HAP-1 (cell line): ENCODE data around the gene CDC7.
A peak's percentile ranks its signal among the peaks of the same experiment; 100 is the strongest.
"Not testable (repeated sequence)": the region's sequence is repeated elsewhere in the genome, so short reads cannot be mapped to it uniquely, and the experiment has no call there.

Experiments
- DNase-seq, 2 experiments: peaks; one replicate each; pipeline ENCODE4 v3.0.0-alpha.2; 2016 to 2020; ENCODE audit warnings: low spot score in 2 of 2
- H3K27me3 ChIP-seq: fragments of 250-450 bp; sonication (Bioruptor Pico); 2 replicates; pipeline ENCODE4 v1.5.1; 2020; ENCODE audit warnings: low read depth, mild to moderate bottlenecking, moderate library complexity
- H3K36me3 ChIP-seq: fragments of 250-450 bp; sonication (Bioruptor Pico); replicated peaks from 2 replicates; pipeline ENCODE4 v1.5.1; 2020; ENCODE audit warnings: mild to moderate bottlenecking
- H3K4me1 ChIP-seq: fragments of 250-450 bp; sonication (Bioruptor Pico); 2 replicates; pipeline ENCODE4 v1.5.1; 2020; ENCODE audit warnings: mild to moderate bottlenecking
- H3K4me3 ChIP-seq: fragments of 250-450 bp; sonication (Bioruptor Pico); 2 replicates; pipeline ENCODE4 v1.5.1; 2020; ENCODE audit warnings: mild to moderate bottlenecking, moderate library complexity
- H3K9me3 ChIP-seq: fragments of 250-450 bp; sonication (Bioruptor Pico); 2 replicates; pipeline ENCODE4 v1.5.1; 2020; ENCODE audit warnings: mild to moderate bottlenecking, moderate library complexity
- in situ Hi-C: fragments of 300-500 bp; cut with MboI; formaldehyde crosslinking; loops from 3 replicates; pipeline ENCODE4 v1.14.3; 2020; ENCODE audit warnings: low sequenced_read_pairs, inconsistent platforms, mixed read lengths

CDC7 gene

DNA sequence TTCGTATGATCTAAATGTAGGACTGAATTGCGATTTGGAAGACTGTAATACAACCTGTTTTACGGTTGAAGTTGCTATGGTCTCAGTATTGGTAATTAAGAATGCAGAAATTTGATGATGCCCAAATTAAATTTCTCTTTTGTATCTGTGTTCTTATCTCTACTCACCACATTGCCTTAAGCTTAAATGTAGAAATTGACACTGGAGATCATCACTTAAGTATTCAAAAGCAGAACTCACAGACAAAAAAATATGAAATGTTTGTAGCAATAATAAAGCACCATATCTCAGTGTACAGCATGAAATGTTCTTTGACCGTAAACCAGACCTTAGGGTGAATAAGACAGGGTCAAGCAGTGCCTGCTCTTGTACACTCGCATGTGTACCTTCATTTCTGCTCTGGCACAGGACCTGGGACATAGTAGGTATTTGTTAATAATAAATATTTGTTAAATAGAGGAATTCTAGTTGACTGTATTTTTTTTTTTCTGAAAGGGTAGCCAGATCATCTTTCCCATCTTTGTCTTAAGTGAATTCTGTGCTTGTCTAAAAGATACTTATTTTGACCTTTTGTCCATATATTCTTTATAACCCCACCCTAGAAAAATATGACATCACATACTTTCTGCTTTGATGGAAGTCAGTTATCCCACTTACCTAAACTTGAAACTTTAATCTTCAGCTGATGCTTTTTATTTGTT lies 1.5 kb downstream of the CDC7 start:
- Histone ChIP-seq H3K27me3 (no peaks in the 10 kb centered on the region), H3K9me3 (no peaks in the 10 kb centered on the region; the same call in 1 of the 2 replicates), H3K36me3 (peaks cover 6% of the 10 kb centered on the region), H3K4me3 (peak overlapping the region; percentile 60), H3K4me1 (peaks cover 34% of the 10 kb centered on the region)
- in situ Hi-C loops, result loop anchor here (25.0 kb wide), 1 partner anchor 785 kb away; the partner anchor contains the start of genes GLMN and RPAP2
- DNase-seq, result no peak

DNA sequence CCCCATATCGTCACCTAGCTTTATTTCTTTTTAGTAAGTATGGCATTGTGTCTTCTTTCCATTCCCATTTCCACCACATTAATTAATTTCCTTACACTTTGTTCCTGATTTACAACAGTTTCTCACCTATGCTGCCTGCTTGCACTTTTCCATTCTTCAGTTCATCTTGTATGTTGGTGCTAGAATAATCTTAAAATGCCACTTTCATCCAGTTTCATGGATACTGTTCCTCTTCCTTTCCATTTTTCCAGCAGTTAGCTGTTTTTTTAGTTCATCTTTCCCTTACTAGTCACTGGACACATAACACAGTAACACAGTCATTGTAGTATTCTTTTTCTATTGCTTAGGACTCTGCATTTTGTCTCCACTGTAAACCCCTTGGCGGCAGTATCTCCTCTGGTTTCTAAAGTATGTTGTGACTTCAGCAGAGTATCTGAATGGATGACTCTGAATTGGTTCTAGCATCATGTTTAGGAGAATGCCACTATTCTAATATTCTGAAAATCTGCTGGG lies 2.1 kb downstream of the CDC7 start:
- Histone ChIP-seq H3K4me3 (peak overlapping the region; percentile 60), H3K9me3 (no peaks in the 10 kb centered on the region; the same call in 1 of the 2 replicates), H3K36me3 (peaks cover 6% of the 10 kb centered on the region), H3K27me3 (no peaks in the 10 kb centered on the region), H3K4me1 (peaks cover 34% of the 10 kb centered on the region)
- peak; percentile 28 to 47 for DNase-seq
- in situ Hi-C loops, result loop anchor here (25.0 kb wide), 1 partner anchor 785 kb away; the partner anchor contains the start of genes GLMN and RPAP2

DNA sequence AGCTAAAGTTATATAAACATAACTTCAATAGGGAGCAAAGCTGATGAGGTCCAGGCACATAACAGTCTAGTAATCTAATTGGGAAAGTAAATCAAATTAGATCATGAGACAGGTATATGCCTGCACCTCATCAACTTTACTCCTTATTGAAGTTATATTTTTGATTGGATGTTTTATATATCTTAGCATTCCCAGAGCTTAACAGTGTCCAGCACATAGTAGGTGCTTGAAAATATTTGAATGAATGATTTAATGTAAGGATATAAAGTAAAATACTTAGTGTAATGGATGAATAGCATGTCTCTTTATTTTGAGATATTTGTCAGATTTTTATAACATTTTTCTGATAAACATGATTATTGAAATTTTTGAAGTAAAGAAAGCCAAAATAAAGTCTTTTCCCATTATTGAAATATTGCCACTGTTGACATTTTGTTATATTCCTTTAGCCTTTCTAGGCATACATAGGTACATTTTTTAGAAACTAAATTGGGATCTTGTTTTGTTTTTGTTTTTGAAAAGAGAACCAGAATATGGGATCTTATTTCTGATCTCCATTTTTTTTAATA lies 2.8 kb downstream of the CDC7 start:
- peaks cover 34% of the 10 kb centered on the region for H3K4me1 ChIP-seq
- no peak overlapping the region; the same call in 1 of the 2 replicates for H3K4me3 ChIP-seq
- H3K27me3 ChIP-seq, result no peaks in the 10 kb centered on the region
- DNase-seq, result no peak
- in situ Hi-C loops, result loop anchor here (25.0 kb wide), 1 partner anchor 784 kb away; the partner anchor contains the start of genes GLMN and RPAP2
- no peaks in the 10 kb centered on the region; the same call in 1 of the 2 replicates for H3K9me3 ChIP-seq
- peaks cover 9% of the 10 kb centered on the region for H3K36me3 ChIP-seq

DNA sequence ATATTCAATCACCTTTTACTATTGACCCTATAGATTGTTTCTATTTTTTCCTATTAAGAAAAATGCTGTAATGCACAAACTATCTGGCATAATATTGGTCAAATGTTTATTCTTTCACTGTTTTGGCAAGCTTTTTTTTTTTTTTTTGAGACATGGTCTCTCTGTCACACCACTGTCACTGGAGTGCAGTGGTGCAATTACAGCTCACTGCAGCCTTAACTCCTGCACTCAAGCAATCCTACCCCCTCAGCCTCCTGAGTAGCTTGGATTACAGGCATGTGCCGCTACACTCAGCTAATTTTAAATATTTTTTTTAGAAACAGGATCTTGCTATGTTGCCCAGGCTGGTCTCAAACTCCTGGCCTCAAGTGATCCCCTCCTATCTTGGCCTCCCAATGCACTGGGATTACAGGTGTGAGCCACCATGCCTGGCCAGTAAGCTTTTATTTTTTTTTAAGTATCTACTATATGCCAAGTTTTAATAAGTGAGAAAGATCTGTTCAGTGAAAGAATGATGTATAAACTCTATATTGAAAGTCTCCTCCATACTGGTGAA lies 3.4 kb downstream of the CDC7 start:
- no peaks in the 10 kb centered on the region for H3K27me3 ChIP-seq
- no peak for DNase-seq
- peaks cover 34% of the 10 kb centered on the region for H3K4me1 ChIP-seq
- in situ Hi-C loops, result loop anchor here (25.0 kb wide), 1 partner anchor 783 kb away; the partner anchor contains the start of genes GLMN and RPAP2
- H3K4me3 ChIP-seq, result no peak overlapping the region
- H3K36me3 ChIP-seq, result peaks cover 16% of the 10 kb centered on the region
- H3K9me3 ChIP-seq, result no peaks in the 10 kb centered on the region; the same call in 1 of the 2 replicates

DNA sequence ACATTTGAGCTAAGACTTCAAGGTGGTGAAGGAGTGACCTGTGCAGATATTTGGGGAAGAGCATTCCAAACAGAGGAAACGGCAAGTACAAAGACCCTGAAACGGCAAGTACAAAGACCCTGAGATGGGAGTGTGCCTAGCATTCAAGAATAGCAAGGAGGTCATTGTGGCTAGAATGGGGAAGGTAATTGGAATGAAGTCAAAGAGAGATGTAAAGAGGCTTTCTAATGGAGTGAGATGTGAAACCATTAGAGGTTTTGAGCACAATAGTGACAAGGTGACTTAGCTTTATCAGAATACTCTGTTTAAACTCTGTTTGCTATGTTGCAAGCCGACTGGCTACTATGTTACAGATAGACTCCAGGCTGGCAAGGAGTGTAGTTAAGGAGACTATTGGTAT lies 4.4 kb downstream of the CDC7 start:
- in situ Hi-C loops, result loop anchor here (25.0 kb wide), 1 partner anchor 782 kb away; the partner anchor contains the start of genes GLMN and RPAP2
- Histone ChIP-seq H3K36me3 (peaks cover 26% of the 10 kb centered on the region), H3K4me3 (no peak overlapping the region), H3K4me1 (peaks cover 32% of the 10 kb centered on the region), H3K27me3 (no peaks in the 10 kb centered on the region), H3K9me3 (no peaks in the 10 kb centered on the region; the same call in 1 of the 2 replicates)
- DNase-seq, result no peak

DNA sequence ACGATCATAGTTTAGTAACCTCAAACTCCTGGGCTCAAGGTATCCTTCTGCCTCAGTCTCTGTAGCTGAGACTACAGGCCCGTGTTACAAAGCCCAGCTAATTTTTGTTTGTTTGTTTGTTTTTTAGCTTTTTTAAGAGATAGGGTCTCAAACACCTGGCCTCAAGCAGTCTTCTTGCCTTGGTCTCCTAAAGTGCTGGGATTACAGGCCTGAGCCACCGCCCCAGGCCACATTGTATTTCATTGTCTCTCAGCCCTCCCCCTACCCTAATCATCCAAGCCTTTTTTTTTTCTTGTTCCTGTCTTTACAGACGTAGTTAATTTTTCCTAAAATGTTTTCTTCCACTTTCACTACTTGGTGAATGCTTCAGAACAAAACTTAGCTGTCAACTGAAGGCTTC lies 5.4 kb downstream of the CDC7 start:
- no peak for DNase-seq
- Histone ChIP-seq H3K9me3 (no peaks in the 10 kb centered on the region), H3K4me1 (peaks cover 28% of the 10 kb centered on the region), H3K36me3 (peaks cover 36% of the 10 kb centered on the region), H3K4me3 (no peak overlapping the region), H3K27me3 (no peaks in the 10 kb centered on the region)
- in situ Hi-C loops, result loop anchor here (25.0 kb wide), 1 partner anchor 781 kb away; the partner anchor contains the start of genes GLMN and RPAP2

DNA sequence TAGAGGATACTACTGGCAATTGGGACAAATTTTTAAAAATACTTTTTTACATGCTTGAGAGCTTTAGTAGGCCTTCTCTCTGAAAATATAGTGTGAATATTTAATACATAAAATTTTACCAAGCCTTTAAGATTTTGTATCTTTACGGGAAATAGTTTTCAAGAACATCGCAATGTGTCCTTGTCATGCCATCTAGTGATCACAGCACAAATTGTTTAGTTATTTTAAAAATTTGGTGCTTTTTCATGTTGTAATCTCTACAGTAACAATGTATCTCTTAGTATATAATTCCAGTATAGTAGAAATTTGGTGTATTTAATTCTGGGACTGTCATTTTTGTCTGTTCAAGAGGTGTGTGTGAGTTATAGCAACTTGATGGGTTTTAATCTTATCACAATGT lies 6.7 kb downstream of the CDC7 start:
- H3K9me3 ChIP-seq, result no peaks in the 10 kb centered on the region
- peaks cover 48% of the 10 kb centered on the region for H3K36me3 ChIP-seq
- no peak for DNase-seq
- in situ Hi-C loops, result loop anchor here (25.0 kb wide), 1 partner anchor 780 kb away; the partner anchor contains the start of genes GLMN and RPAP2
- no peak overlapping the region for H3K4me3 ChIP-seq
- H3K4me1 ChIP-seq, result peaks cover 26% of the 10 kb centered on the region
- H3K27me3 ChIP-seq, result no peaks in the 10 kb centered on the region

DNA sequence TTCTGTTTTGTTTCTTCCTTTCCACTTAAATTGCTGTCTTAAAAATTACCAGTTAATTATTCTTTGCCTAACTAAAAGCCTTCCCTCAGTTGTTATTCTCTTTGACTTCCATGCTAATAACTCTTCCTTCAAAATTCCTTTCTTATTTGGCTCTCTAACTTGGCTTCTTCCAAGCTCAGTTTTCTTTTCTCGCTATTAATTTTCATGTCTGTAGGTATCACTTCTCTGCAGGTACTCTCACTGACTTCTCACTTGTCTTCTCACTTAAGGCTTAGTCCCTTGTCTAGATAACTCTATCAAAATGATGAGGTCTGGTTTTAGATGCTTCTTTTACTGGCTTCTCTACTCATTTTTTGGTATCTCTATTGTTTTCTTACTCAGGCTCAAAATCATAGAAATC lies 10.1 kb downstream of the CDC7 start:
- Histone ChIP-seq H3K9me3 (no peaks in the 10 kb centered on the region), H3K4me3 (no peak overlapping the region), H3K4me1 (peaks cover 3% of the 10 kb centered on the region), H3K36me3 (peaks cover 75% of the 10 kb centered on the region), H3K27me3 (no peaks in the 10 kb centered on the region)
- DNase-seq, result no peak
- in situ Hi-C loops, result loop anchor here (5.0 to 25.0 kb wide), 2 partner anchors 412 to 777 kb away; partner anchors contain the start of genes GLMN and RPAP2

DNA sequence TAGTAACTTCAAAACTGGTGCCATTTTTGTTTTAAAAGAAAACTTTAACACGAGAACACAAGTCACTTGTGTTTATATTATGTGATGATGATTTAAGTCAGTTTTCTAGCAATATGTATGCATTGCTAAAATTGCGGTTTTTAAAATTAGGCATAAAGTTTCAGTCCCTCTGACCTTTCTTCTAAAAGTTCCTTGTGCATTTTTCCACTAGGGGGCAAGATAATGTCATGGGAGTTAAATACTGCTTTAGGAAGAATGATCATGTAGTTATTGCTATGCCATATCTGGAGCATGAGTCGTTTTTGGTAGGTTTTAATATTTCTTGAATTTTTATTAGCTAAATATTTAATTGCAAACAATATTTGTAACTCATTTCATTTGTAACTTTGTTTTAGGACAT lies 10.7 kb downstream of the CDC7 start:
- H3K4me3 ChIP-seq, result no peak overlapping the region
- H3K27me3 ChIP-seq, result no peaks in the 10 kb centered on the region
- H3K36me3 ChIP-seq, result peaks cover 81% of the 10 kb centered on the region
- DNase-seq, result peak in 1 of 2 experiments; percentile 22
- no peaks in the 10 kb centered on the region for H3K9me3 ChIP-seq
- H3K4me1 ChIP-seq, result no peaks in the 10 kb centered on the region
- in situ Hi-C loops, result loop anchor here (5.0 to 25.0 kb wide), 2 partner anchors 411 to 776 kb away; partner anchors contain the start of genes GLMN and RPAP2

DNA sequence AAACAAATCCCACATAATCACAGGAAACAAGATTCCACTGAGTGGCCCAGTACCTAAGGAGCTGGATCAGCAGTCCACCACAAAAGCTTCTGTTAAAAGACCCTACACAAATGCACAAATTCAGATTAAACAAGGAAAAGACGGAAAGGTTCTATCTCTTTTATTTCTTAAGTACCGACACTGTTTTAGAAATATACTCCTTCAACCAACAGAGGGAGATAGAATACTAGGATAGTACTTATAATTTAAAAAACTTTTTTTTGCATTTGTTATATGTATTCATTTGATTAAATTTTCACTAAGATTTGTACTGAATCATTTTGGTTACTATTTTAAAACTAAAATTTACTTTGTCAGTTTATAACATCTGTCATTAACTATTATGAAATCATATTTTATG lies 12.5 kb downstream of the CDC7 start:
- no peaks in the 10 kb centered on the region for H3K27me3 ChIP-seq
- in situ Hi-C loops, result loop anchor here (5.0 to 25.0 kb wide), 2 partner anchors 409 to 774 kb away; partner anchors contain the start of genes GLMN and RPAP2
- H3K4me3 ChIP-seq, result no peak overlapping the region
- H3K9me3 ChIP-seq, result no peaks in the 10 kb centered on the region
- no peaks in the 10 kb centered on the region for H3K4me1 ChIP-seq
- DNase-seq, result no peak
- H3K36me3 ChIP-seq, result peaks cover 80% of the 10 kb centered on the region

DNA sequence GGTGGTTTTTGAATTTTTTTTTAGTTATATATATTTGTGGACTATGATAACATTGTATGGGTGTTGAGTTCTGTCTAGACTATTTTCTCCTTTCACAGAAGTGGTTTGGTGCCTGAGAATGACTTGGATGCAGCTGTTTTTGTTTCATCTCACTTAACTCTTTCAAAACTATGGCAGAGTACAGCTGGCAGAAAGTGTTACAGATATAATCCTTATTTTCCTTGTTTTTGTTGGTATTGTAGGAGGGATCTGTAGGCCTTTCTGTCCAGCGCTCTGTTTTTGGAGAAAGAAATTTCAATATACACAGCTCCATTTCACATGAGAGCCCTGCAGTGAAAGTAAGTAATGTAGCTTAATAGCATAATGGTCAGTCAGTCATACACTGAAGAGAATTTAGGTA lies 13.1 kb downstream of the CDC7 start:
- H3K36me3 ChIP-seq, result peaks cover 74% of the 10 kb centered on the region

DNA sequence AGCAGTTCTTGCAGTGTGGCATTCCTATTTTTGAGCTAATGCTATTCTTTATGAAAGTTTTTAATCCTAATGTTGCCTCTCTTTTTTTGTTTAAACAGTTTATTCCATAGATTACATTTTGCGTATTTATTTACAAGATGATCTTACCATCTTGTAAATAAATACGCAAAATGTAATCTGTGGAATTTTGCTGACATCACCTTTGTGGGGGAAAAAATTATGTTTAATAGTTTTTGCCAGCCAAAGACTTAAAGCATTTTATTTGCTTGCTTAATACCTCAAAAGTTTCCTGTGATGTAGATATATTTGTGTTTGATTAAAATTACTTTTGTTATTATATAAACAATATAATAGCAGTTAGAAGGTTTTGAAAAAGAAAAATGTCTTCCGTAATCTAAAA lies 15.3 kb downstream of the CDC7 start:
- Histone ChIP-seq H3K4me1 (no peaks in the 10 kb centered on the region), H3K36me3 (peaks cover 56% of the 10 kb centered on the region), H3K27me3 (no peaks in the 10 kb centered on the region), H3K9me3 (no peaks in the 10 kb centered on the region), H3K4me3 (no peak overlapping the region)
- DNase-seq, result no peak
- in situ Hi-C loops, result loop anchor here (25.0 kb wide), 1 partner anchor 771 kb away; the partner anchor contains the start of genes GLMN and RPAP2

More for the DNA sequence above, 13.1 kb downstream of the CDC7 start:
- Histone ChIP-seq H3K27me3 (no peaks in the 10 kb centered on the region), H3K4me1 (no peaks in the 10 kb centered on the region), H3K4me3 (no peak overlapping the region), H3K9me3 (no peaks in the 10 kb centered on the region)
- in situ Hi-C loops, result loop anchor here (5.0 to 25.0 kb wide), 2 partner anchors 409 to 774 kb away; partner anchors contain the start of genes GLMN and RPAP2
- DNase-seq, result no peak

DNA sequence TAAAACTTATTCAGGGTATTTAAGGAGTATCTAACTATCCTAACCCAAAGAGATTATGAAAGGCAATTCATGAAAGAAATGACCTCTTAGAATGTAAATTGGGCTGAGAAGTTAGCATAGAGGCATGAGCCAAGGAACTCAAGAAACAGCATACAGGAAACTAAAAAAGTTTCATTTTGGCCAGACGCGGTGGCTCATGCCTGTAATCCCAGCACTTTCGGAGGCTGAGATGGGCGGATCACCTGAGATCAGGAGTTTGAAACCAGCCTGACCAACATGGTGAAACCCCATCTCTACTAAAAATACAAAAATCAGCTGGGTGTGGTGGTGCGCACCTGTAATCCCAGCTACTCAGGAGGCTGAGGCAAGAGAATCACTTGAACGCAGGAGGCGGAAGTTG lies 16.0 kb downstream of the CDC7 start:
- not testable (repeated sequence) for DNase-seq, H3K9me3 ChIP-seq, H3K27me3 ChIP-seq, H3K4me1 ChIP-seq, H3K4me3 ChIP-seq
- H3K36me3 ChIP-seq, result peaks cover 49% of the 10 kb centered on the region
- in situ Hi-C loops, result loop anchor here (25.0 kb wide), 1 partner anchor 771 kb away; the partner anchor contains the start of genes GLMN and RPAP2
